ENCODE data around the gene C1orf94. TPM values are rescaled to one million over a fixed set of nuclear protein-coding genes. Genes with fewer than 3 reads are reported as not detected.

The C1orf94 gene
- total and polyA plus RNA-seq, 2 of the 8 experiments (the other 6 are each of a cell fraction or from before 2014, with no cell fraction given) = 5.8 to 12.5 TPM

DNA sequence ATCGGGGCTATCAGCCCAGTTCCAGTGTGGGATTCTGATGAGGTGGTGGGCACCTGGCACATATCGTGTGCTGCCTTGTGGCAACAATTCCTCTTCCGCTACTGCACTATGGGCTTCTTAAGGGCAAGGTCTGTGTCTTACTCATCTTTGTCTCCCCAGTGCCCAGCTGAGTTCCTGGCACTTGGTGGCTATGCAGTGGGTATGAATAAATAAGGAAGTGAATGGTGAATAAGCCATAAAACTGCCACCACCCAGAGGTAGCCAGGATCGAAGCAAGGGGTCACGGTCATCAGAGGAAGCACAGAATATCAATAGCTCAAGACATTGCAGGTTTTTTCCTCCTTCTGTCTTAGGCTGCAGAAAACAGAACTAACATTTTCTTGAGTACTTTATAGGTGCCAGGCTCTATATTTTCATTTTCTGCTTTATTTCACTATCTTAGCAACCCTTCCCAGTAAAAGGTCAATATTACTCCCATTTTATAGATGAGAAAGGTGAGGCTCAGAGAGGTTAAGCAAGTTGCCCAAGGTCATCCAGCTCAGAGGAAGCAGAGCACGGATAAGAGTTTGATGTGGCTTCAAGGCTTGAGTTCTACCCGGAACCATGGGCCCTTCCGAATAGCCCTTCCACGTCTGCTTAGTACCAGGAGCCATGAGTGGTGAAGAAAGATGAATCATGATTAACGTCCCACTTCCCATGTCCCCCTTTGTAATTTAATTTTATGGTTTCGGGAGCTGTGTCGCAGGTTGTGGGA is 10.2 kb downstream of the C1orf94 start:
- H3K27me3 ChIP-seq (replicated peaks in 1 of 4; ENCODE audit: control insufficient read depth in 3 of 4, extremely low read depth in 1 of 4, insufficient read depth in 3 of 4, low read length in 3 of 4) = peaks cover 0 to 4% (median 2%) of the 10 kb centered on the region in 4 experiments; a peak in 3 of 7 replicates
- no peak overlapping the region for H3K4me2 ChIP-seq (ENCODE audit: insufficient read depth in 1 of 2, low read depth in 2 of 2, low read length in 2 of 2)
- no peak overlapping the region for H3K27ac ChIP-seq (ENCODE audit: low read depth, low read length)
- H3K9ac ChIP-seq (replicated peaks in 1 of 4; ENCODE audit: extremely low read depth in 1 of 4, low read depth in 3 of 4, low read length in 3 of 4) = no peak overlapping the region
- H4K5ac ChIP-seq (ENCODE audit: insufficient read length, low read depth, low read length) = no peak overlapping the region
- no peaks in the 10 kb centered on the region for H3K79me2 ChIP-seq (ENCODE audit: control insufficient read depth in 1 of 2, insufficient read depth in 2 of 2, low read length in 2 of 2)
- H4K91ac ChIP-seq (replicated peaks; ENCODE audit: insufficient read length, low read length) = no peak overlapping the region
- peak overlapping the region; percentile 66; the same call in 1 of the 2 replicates for H2BK20ac ChIP-seq (ENCODE audit: low read length)
- no peak overlapping the region for H3K23ac ChIP-seq (ENCODE audit: insufficient read length)
- H3K9me3 ChIP-seq (ENCODE audit: insufficient read depth in 2 of 2, low read depth in 1 of 2, low read length in 1 of 2) = peaks cover 11 to 13% of the 10 kb centered on the region in 2 experiments
- peak overlapping the region; percentile 54; the same call in 1 of the 2 replicates for H2BK15ac ChIP-seq (ENCODE audit: low read length)
- H2BK5ac ChIP-seq (ENCODE audit: low read depth, low read length) = peak overlapping the region; percentile 31; the same call in 1 of the 2 replicates
- no peak overlapping the region for H3K14ac ChIP-seq (ENCODE audit: insufficient read length)
- FAIRE-seq = no peak
- H4K20me1 ChIP-seq (replicated peaks in 1 of 2; ENCODE audit: control insufficient read depth in 1 of 2, insufficient read depth in 2 of 2, low read length in 2 of 2) = peaks cover 0 to 3% of the 10 kb centered on the region in 2 experiments
- DNase-seq (ENCODE audit: low read depth in 1 of 2, low spot score in 2 of 2) = no peak
- H2BK120ac ChIP-seq (replicated peaks; ENCODE audit: low read depth, low read length) = no peak overlapping the region
- TF ChIP-seq, protein P1, sequence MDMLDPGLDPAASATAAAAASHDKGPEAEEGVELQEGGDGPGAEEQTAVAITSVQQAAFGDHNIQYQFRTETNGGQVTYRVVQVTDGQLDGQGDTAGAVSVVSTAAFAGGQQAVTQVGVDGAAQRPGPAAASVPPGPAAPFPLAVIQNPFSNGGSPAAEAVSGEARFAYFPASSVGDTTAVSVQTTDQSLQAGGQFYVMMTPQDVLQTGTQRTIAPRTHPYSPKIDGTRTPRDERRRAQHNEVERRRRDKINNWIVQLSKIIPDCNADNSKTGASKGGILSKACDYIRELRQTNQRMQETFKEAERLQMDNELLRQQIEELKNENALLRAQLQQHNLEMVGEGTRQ (IDR thresholded peaks at IDR 0.05; ENCODE audit: low read length) = no peak
- TF ChIP-seq KDM1A (IDR thresholded peaks at IDR 0.05; ENCODE audit: borderline replicate concordance, low read length) (peak; percentile 77; the same call in 1 of the 2 replicates), JUND (IDR thresholded peaks at IDR 0.05; ENCODE audit: low read length) (no peak), RBBP5 (IDR thresholded peaks at IDR 0.05; ENCODE audit: borderline replicate concordance, low read depth, low read length) (no peak), HDAC2 (IDR thresholded peaks at IDR 0.05; ENCODE audit: borderline replicate concordance in 1 of 2, low read depth in 2 of 2, low read length in 2 of 2) (0 out of 4 replicates have a peak, but pooled peaks of 1 of the 2 experiments have one; percentile 53), SP2 (IDR thresholded peaks at IDR 0.05; ENCODE audit: low read length) (no peak), CBX5 (IDR thresholded peaks at IDR 0.05; ENCODE audit: low read depth, low read length) (no peak), SIRT6 (IDR thresholded peaks at IDR 0.05; ENCODE audit: low read length) (no peak), GTF2F1 (IDR thresholded peaks at IDR 0.05; ENCODE audit: borderline replicate concordance, low read depth, low read length) (no peak)
- POLR2A ChIA-PET (ENCODE audit: partially characterized antibody) = interaction anchor here (1.1 to 3.5 kb wide), 3 partner anchors 9 to 53 kb away, joined by 3 to 15 read pairs (median 7); partner anchors contain the start of gene C1orf94
- peaks cover 2% of the 10 kb centered on the region for H3K23me2 ChIP-seq (ENCODE audit: low read depth, low read length)
- H2AK5ac ChIP-seq (ENCODE audit: low read depth, low read length) = no peak overlapping the region; the same call in 1 of the 2 replicates
- no peak overlapping the region for H4K8ac ChIP-seq (ENCODE audit: extremely low read depth, insufficient read depth, low read length)
- no peak overlapping the region for H3K56ac ChIP-seq (replicated peaks; ENCODE audit: insufficient read length, low read depth, low read length)
- CTCF ChIA-PET (ENCODE audit: partially characterized antibody) = interaction anchor here (0.8 to 2.9 kb wide), 5 partner anchors 8 to 105 kb away, joined by 3 to 14 read pairs (median 4); no protein-coding TSS in a partner anchor
- H2BK12ac ChIP-seq (ENCODE audit: low read depth, low read length) = peak overlapping the region; percentile 41
- H3K4ac ChIP-seq (replicated peaks; ENCODE audit: insufficient read length, low read depth, low read length) = no peak overlapping the region
- no peak overlapping the region for H2AFZ ChIP-seq (ENCODE audit: low read length)
- H3K4me3 ChIP-seq (ENCODE audit: extremely low read depth in 1 of 4, insufficient read depth in 2 of 4, low read depth in 3 of 4, low read length in 4 of 4) = no peak overlapping the region; a peak in 1 of 8 replicates
- H3K36me3 ChIP-seq (ENCODE audit: control insufficient read depth in 2 of 4, insufficient read depth in 4 of 4, low read length in 3 of 4) = 0 out of 8 replicates have a peak, but pooled peaks cover 0 to 6% (median 0%) of the 10 kb centered on the region in 4 experiments
- H3K18ac ChIP-seq (ENCODE audit: extremely low read depth, low read length) = peak overlapping the region; percentile 71; the same call in 1 of the 2 replicates
- peaks cover 11 to 21% (median 18%) of the 10 kb centered on the region in 4 experiments for H3K4me1 ChIP-seq (replicated peaks in 1 of 4; ENCODE audit: control insufficient read depth in 3 of 4, insufficient read depth in 4 of 4, low read length in 3 of 4)
- H3K79me1 ChIP-seq (ENCODE audit: low read depth, low read length) = no peaks in the 10 kb centered on the region
- WGBS, 2 experiments (ENCODE audit: extremely low coverage in 1 of 2, insufficient coverage in 1 of 2, insufficient read length in 1 of 2, insufficient replicate concordance in 2 of 2, low coverage in 1 of 2, low lambda C conversion rate in 2 of 2, missing lambda C conversion rate in 1 of 2) = 76% methylated on average over 12 of the region's 12 CpGs; no CpG with 5 or more reads in 1 of the 2 experiments

Data from H1 (cell line).